HS-5 (cell line): ENCODE measurements around the gene MMP11.
"Not testable (repeated sequence)": the region's sequence is repeated elsewhere in the genome, so short reads cannot be mapped to it uniquely, and the experiment has no call there.

ENCODE experiments used
- DNase-seq: peaks from one replicate; pipeline ENCODE4 v3.0.0-alpha.2; 2012; ENCODE audit warnings: low read depth

MMP11 gene, protein sequence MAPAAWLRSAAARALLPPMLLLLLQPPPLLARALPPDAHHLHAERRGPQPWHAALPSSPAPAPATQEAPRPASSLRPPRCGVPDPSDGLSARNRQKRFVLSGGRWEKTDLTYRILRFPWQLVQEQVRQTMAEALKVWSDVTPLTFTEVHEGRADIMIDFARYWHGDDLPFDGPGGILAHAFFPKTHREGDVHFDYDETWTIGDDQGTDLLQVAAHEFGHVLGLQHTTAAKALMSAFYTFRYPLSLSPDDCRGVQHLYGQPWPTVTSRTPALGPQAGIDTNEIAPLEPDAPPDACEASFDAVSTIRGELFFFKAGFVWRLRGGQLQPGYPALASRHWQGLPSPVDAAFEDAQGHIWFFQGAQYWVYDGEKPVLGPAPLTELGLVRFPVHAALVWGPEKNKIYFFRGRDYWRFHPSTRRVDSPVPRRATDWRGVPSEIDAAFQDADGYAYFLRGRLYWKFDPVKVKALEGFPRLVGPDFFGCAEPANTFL

DNA sequence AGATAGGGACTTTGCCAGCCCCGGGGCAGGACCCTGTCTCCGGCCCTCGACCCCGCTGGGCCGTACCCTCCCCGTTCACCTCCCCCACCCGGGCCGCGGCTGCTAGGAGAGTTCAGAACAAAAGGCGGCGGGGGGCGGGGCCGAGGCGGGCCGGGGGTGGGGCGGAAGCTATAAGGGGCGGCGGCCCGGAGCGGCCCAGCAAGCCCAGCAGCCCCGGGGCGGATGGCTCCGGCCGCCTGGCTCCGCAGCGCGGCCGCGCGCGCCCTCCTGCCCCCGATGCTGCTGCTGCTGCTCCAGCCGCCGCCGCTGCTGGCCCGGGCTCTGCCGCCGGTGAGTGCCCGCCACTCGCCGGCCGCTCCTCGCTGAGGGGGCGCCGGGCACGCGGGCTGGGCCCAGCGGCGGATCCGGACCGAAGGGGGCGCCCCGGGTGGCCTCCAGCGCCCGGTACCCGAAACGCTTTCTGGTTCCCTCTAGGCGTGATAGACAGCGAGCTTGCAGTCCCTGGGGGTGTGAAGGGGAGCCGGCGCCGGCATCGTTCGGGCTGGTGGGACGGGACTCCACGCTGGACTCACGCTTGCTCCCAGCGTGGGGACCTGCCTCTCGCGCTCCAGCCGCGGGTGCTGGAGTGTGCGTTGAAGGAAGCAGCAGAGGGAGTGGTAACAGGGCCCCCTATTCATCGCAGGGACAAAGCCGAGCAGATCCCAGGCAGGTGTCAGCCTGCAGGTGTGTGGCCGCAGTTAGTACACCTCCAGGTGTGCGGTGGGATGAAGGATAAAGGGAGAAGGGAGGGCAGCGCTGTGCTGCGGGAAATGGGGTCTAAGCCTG is at the start of gene MMP11:
MMP11 (plus strand) TSS at position 201 of the 825 bp plus-strand sequence; CDS start at position 223, 22 bp downstream.
- no peak for DNase-seq

DNA sequence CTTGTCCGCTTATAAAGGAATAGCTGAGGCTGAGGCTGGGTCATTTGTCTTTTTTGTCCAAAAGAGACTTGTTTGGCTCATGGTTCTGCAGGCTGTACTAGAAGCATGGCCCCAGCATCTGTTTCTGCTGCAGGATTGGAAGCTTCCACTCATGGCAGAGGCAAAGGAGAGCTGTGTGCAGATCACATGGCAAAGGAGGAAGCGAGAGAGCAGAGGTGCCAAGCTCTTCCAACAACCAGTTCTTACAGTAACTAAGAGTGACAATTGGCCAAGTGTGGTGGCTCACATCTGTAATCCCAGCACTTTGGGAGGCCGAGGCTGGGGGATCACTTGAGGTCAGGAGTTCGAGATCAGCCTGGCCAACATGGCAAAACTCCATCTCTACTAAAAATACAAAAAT is 44.5 kb upstream of the MMP11 start:
- not testable (repeated sequence) for DNase-seq

- DNase-seq, result no peak
Observed at GRCh38 chr22:23737696-23738095, 35.0 kb upstream of the MMP11 start.

DNA sequence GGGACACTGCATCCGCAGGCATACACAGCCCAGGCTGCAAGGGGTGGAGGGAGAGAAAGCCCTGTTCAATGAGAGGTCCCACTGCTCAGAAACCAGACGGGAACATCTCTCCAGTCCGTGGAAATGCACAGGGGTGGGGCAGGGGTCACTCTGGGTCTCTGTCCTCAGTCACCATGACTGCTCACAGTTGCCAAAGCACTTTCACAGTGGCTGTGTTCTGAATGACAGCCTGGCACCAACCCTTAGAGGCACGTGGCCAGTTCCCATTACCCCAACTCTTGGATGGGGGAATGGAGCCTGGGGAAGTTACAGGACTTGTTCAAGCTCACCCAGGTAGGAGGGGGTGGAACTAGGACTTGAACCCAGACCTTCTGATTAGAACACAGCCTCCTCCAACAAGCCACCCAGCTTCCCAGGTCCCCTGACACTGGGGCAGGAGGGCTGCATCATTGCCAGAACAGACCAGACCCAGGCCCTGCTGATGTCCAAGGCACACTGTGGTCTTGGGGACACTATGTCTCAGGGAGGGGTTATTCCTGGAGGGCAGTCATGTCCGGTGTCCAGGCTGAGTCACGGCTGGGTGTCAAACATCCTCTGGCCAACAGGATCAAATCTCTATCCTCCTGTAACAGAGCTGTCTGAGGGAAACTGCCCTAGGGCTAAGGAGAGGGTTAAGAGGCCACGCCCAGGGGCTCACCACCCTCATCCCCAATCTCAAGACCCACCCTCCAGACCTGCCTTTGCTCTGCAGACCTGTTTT is 30.0 kb upstream of the MMP11 start:
- DNase-seq, result no peak

DNA sequence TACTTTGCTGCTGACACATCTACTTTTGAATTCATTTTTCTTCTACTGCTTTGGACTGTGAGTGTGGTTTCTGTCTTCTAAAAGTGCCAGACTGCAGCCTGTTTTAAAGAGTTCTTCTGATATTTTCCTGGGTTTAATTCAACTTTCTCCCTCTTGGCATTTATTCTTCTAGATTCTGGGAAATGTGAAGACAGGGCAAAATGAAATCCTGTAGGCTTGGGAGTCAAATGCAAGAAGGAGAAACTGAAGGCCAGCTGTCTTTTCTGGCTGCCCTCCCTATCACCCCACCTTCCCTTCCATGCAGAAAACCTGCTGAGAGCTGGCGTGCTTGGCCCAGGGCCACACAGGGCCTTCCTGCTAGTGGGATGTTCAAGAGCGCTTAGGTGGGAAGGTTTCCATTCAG is 29.3 kb upstream of the MMP11 start:
- DNase-seq, result no peak

DNA sequence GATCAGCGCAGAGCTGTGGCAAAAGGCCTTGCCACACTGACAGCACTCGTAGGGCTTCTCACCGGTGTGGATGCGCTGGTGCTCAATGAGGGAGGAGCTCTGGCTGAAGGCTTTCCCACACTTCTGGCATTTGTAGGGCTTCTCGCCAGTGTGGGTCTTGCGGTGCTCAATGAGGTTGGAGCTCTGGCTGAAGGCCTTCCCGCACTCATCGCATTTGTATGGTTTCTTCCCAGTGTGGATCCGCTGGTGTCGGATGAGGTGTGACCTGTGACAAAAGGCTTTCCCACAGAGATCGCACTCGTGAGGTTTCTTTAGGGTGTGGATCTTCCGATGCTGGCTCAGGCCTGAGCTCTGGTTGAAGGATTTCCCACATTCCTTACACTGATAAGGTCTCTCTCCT is 28.6 kb upstream of the MMP11 start:
- DNase-seq, result no peak

DNA sequence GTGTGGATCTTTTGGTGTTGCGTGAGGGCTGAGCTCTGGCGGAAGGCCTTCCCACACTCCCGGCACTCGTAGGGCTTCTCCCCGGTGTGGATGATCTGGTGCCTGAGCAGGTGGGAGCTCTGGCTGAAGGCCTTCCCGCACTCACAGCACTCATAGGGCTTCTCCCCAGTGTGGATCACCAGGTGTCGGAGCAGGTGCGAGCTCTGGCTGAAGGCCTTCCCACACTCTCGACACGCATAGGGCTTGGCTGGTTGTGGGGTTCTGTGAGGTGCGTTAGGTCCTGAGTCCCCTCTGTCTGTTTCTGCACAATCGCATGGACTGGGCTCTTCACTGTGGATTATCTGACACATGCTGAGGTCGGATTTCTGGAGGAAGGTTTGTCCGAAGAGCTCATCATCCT is 28.2 kb upstream of the MMP11 start:
- DNase-seq, result no peak

GRCh38 chr22:23745791-23746190 is 26.9 kb upstream of the MMP11 start:
- no peak for DNase-seq

DNA sequence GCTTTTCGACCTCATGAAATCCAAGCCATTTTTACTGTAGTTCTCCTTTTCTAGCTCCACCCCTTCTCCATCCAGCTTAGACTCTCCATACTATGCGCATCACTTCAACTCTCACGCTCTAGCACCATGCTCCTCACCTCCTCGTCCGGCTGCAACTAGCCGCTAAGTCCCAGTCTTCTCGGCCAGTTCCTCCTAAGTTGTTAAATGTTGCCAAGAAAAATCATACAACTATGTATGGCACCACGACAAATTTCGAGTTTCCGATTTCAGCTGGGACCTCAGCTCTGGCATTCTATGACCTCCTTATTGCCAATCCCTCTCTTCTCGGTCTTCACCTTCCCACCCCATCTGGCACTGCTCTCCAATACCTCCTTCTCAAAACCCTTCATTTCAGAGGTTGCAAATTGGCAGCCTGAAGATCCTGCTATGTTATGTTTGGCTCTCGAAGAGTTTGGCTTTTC is 22.8 kb upstream of the MMP11 start:
- DNase-seq, result no peak

DNA sequence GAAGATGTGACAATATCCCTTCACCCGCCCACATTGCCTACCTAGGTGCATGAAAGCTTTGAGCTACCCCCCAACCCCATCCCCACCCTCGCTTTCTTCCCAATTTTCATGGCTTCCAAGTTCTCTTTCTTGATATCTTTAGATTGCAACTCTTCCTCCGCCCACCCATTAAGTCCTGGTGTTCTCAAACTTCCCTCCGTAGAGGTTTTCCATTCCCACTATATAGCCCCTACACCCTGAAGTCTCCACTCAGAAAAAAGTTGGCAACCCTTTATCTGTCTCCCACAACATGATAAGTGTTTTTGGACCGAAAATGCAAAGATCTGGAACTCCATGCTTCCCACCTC is 22.3 kb upstream of the MMP11 start:
- no peak for DNase-seq

DNA sequence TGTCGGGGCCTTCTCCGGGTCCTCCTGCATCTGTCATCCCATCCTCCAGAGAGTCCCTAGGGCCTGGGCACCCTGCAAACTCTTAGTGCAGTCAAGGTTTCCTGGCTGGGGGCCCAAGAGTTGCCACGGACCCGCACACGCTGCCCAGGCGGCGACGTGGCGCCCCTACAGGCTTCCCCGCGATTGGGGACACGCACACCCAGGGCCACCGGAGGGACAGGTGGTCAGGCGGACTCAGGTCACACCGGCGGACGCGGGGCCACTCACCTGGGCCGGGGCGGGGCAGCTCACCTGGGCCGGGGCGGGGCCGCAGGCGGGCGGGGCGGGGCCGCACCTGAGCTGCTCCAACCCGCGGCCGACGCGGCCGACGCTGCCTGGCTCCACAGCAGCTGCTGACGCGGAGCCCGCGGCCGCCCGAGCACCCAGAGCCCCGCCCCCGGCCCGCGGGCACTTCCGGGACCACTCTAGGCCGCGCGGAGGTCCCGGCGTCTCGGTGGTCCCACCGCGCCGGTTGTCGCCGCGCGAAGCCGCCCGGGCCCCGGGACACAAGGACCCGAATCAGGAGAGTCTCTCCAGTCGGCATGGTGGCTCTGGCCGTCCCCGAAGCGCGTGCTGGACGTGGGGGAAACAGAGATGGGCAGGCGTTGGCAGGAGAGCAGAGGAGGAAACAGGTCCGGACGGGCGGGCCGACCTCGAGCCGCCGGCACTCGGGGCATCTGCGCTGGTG is 21.8 kb upstream of the MMP11 start, which contains the start of gene ZNF70:
ZNF70 (minus strand) TSS at position 399 of the 727 bp plus-strand sequence. CDS start 5,972 bp downstream, outside the sequence.
- no peak for DNase-seq

GRCh38 chr22:23751441-23751996 is 21.1 kb upstream of the MMP11 start:
- DNase-seq, result no peak

- no peak for DNase-seq
Observed at GRCh38 chr22:23752090-23752691, 20.5 kb upstream of the MMP11 start.

DNA sequence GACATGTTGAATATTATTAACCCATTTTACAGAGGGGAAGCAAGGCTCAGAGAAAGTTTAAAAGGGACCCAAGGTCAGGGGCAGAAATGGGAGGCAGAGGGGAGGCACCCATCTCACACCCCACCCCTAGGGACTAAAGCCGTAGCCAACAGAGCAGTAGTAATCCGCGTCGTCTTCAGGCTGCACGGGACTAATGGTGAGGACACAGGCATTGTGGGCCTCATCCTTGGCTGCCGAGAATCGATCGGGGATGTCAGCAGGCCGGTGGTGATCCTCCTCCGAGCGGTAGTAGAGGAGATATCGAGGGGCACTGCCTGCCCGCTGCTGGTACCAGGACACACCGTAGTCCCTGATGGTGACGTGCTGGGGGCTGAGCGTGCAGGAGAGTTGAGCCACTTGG is 19.9 kb upstream of the MMP11 start:
- DNase-seq, result no peak

GRCh38 chr22:23753385-23753784 is 19.3 kb upstream of the MMP11 start:
- no peak for DNase-seq

DNA sequence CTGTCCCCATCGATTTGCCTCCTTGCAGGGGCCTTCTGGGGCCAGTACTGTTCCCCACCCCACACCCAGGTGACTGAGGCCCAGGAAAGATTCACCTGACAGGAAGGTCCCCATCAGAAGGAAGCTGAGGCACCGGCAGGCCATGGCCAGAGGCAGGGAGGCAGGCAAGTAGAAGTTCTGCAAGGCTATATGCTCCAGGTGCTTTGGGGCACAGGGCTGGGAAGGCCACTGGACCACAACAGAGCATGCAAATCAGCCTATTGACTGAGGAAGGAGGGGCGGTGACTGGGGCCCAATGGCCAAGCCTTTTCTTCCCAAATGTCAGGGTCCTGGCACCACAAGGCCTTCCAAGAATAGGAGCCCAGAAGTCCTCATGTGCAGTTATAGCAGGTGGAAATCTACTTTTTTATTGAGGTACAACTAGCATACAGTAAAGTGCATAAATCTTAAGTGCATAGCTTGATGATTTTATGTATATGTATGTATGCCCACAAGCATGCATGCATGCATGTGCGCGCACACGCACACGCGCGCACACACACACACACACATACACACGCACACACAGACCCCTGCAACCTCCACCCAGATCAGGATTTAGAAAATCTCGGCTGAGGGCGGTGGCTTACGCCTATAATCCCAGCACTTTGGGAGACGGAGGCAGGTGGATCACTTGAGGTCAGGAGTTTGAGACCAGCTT is 18.3 kb upstream of the MMP11 start, which contains the start of gene VPREB3:
VPREB3 (minus strand) TSS at position 206 of the 700 bp plus-strand sequence; CDS start at position 144, 62 bp downstream.
- no peak for DNase-seq

DNA sequence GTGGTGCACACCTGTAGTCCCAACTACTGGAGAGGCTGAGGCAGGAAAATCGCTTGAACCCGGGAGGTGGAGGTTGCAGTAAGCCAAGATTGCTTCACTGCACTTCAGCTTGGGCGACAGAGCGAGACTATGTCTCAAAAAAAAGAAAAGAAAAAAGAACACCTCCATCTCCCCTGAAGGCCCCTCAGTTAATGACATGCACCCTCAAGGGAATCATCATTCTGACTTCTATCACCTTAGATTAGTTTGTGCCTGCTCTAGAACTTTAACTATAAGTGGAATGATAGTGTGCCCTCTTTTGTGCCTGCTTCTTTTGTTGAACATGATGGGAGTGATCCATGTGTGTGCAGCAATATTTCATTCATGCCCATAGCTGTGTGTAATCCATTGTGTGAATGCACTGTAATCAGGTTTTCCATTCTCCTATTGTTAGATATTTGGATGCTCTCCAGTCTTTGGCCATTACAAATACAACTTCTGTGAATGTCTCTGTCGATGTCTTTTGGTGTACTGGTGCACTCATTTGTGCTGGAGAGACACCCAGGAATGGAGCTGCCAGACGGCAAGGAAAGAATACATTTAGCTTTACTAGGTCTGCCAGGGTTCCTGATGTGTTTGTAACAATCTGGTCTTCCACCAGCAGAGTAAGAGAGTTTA is 17.5 kb upstream of the MMP11 start:
- no peak for DNase-seq

DNA sequence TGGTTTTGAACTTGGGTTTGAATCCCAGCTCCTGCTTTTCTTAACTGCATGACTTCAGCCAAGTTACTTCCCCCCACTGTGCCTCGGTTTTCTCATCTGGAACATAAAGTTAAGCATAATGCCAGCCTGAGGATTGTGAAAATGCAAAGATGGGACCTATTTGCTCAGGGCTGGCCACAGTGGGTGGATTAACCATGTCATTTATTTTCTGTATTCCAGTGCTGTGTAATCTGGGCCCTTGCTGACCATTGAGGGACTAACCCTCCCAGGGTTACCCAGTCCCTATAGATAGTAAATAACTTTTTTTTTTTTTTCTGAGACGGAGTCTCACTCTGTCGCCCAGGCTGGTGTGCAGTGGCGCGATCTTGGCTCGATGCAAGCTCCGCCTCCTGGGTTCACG is 16.9 kb upstream of the MMP11 start:
- DNase-seq, result no peak

GRCh38 chr22:23756891-23757290 is 15.8 kb upstream of the MMP11 start:
- no peak for DNase-seq
